Prostate gland (tissue), 2 donors: Measurements from ENCODE around the gene DYNC1I1. TPM values are rescaled to one million over a fixed set of nuclear protein-coding genes. Genes with fewer than 3 reads are reported as not detected.

ENCODE experiments used
- DNase-seq: peaks from one replicate; pipeline ENCODE4 v3.0.0-alpha.2; 2019; ENCODE audit warnings: low spot score
- H3K27ac ChIP-seq, 2 donors: fragments of 200-600 bp; sonication (generic); 2 replicates each; pipeline ENCODE4 v1.5.1; 2017 to 2019
- H3K27me3 ChIP-seq: fragments of 200-600 bp; sonication (generic); replicated peaks from 2 replicates; pipeline ENCODE4 v1.5.1; 2019; ENCODE audit not compliant: insufficient read depth
- H3K36me3 ChIP-seq, 2 donors: fragments of 200-600 bp; sonication (generic); 1 replicate in 1 of 2; 2 replicates in 1 of 2; pipeline versions ENCODE4 v1.5.1 to v1.8.1; 2017 to 2019
- H3K4me1 ChIP-seq: fragments of 200-600 bp; sonication (generic); replicated peaks from 2 replicates; pipeline ENCODE4 v1.5.1; 2019
- H3K4me3 ChIP-seq, 2 donors: fragments of 200-600 bp; sonication (generic); 2 replicates each; pipeline ENCODE4 v1.5.1; 2017 to 2019
- H3K9me3 ChIP-seq: fragments of 200-600 bp; sonication (generic); 2 replicates; pipeline ENCODE4 v1.5.1; 2017
- POLR2A ChIP-seq: fragments of 450-650 bp; IDR thresholded peaks from one replicate; pipeline ENCODE4 v1.6.1; 2016; ENCODE audit warnings: antibody characterized with exemption, mild to moderate bottlenecking
- POLR2AphosphoS5 ChIP-seq: sonication (generic); formaldehyde crosslinking; IDR thresholded peaks from one replicate; pipeline ENCODE4 v1.6.1; 2017; ENCODE audit warnings: antibody characterized with exemption
- WGBS: methylation state at CpG from one replicate; pipeline ENCODE4 v1.1.5; 2018; 5-methylcytosine and 5-hydroxymethylcytosine counted together
- intact Hi-C: fragments of 100-400 bp; cut with DNase I; formaldehyde crosslinking; loops from one replicate; pipeline ENCODE4 v1.14.2; 2022
- total RNA-seq, 2 donors: library from RNA; depleted of rRNA; stranded (reverse); fragments of >200 nt; gene quantifications; one replicate each; pipeline ENCODE4 v1.1.0, GENCODE V29; 2016
- TF ChIP-seq, protein P1 (sequence below), 4 experiments: fragments of 200-600 bp in 2 of 4; fragments of 450-650 bp in 2 of 4; sonication (generic) in 2 of 4; IDR thresholded peaks; 1 replicate in 3 of 4; 2 replicates in 1 of 4; pipeline ENCODE4 v1.5.1; 2016 to 2019; ENCODE audit warnings: antibody characterized with exemption in 4 of 4, mild to moderate bottlenecking in 2 of 4, moderate library complexity in 2 of 4

The DYNC1I1 gene
- total RNA-seq, 2 donors from 2014 or later, result 4.4 to 5.1 TPM

DNA sequence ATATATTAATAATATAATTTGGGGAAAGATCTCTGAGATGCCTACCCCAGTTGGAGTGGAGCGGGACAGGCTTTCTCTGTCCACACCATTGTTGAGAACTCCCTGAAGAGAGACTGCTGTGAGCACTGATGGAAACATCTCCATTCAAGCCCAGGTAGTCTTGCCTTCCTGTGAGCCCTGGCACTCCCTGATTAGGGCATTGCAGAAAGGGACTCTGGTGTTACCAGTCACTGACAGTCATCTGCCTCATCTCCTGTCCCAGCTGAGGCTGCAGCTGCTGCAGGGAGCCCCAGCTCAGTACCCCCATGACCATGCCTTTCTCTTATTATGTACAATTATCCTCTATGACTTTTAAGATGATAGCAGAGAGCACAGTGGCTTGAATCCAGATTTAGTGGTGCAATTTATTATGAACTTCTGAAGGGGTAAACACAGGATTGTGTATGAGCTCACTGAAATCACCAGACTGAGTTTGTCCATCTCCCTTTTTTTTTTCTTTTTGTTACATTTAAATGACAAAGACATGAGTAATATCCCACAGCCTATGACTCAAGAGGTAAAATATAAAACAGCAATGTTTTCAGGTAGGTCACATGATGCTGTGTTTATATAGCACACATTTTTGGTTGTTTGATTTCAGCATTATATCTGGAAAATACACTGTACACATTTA is 312.7 kb downstream of the DYNC1I1 start:
- no peak for DNase-seq
- H3K27ac ChIP-seq, result no peak overlapping the region
- WGBS, result 92% methylated on average over 1 of the region's 1 CpG
- TF ChIP-seq, protein P1, sequence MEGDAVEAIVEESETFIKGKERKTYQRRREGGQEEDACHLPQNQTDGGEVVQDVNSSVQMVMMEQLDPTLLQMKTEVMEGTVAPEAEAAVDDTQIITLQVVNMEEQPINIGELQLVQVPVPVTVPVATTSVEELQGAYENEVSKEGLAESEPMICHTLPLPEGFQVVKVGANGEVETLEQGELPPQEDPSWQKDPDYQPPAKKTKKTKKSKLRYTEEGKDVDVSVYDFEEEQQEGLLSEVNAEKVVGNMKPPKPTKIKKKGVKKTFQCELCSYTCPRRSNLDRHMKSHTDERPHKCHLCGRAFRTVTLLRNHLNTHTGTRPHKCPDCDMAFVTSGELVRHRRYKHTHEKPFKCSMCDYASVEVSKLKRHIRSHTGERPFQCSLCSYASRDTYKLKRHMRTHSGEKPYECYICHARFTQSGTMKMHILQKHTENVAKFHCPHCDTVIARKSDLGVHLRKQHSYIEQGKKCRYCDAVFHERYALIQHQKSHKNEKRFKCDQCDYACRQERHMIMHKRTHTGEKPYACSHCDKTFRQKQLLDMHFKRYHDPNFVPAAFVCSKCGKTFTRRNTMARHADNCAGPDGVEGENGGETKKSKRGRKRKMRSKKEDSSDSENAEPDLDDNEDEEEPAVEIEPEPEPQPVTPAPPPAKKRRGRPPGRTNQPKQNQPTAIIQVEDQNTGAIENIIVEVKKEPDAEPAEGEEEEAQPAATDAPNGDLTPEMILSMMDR (IDR thresholded peaks at IDR 0.05), result no peak
- TF ChIP-seq POLR2A, result no peak
- TF ChIP-seq POLR2AphosphoS5, result no peak
- H3K36me3 ChIP-seq, result no peaks in the 10 kb centered on the region
- intact Hi-C loops, result no loop called here
- H3K9me3 ChIP-seq, result no peaks in the 10 kb centered on the region
- H3K27me3 ChIP-seq, result no peaks in the 10 kb centered on the region
- no peak overlapping the region for H3K4me3 ChIP-seq
- H3K4me1 ChIP-seq, result no peaks in the 10 kb centered on the region

DNA sequence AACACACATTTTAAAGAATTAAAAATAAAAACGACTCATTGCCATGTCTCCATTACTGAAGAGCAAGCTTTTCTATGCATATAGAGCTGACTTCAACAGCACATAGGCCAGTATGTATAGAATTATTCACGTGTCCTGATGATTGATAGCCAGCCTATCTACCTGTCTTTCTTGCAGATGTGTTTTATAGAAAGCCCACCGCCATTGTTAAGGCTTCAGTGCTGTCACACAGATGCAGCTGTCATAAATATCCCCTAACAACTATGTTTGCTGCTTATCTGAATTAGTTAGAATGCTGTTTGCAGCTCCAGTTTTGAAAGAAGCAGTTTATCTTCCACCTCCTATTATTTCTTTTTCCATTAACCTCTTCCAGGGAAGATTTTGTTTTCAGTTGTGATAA is 313.6 kb downstream of the DYNC1I1 start:
- no peak overlapping the region for H3K4me3 ChIP-seq
- H3K9me3 ChIP-seq, result no peaks in the 10 kb centered on the region
- H3K27me3 ChIP-seq, result no peaks in the 10 kb centered on the region
- no peaks in the 10 kb centered on the region for H3K4me1 ChIP-seq
- TF ChIP-seq, protein P1 (IDR thresholded peaks at IDR 0.05), result no peak
- TF ChIP-seq POLR2AphosphoS5 (no peak), POLR2A (no peak)
- 63% methylated on average over 3 of the region's 3 CpGs for WGBS
- no peaks in the 10 kb centered on the region for H3K36me3 ChIP-seq
- DNase-seq, result no peak
- no peak overlapping the region for H3K27ac ChIP-seq
- intact Hi-C loops, result no loop called here

DNA sequence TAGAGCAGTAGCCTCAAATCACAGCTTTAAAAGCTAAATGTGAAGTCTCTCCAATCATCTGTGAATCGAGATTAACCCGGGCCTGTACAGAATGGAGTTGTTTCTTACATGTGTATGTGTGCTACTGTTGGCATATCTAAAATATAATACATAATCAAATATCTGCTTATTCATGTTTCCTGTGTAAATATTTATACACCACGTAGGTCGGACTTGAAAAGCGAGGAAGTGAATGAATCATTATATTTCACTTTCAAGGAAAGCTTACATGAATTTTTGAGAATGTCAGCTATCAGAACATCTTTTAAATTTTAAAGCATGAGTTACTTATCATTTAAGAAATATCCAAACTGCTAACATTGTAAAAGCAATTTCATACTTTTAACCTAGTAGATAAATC is 316.2 kb downstream of the DYNC1I1 start:
- Histone ChIP-seq H3K4me1 (no peaks in the 10 kb centered on the region), H3K27me3 (no peaks in the 10 kb centered on the region), H3K4me3 (no peak overlapping the region), H3K36me3 (no peaks in the 10 kb centered on the region), H3K9me3 (no peaks in the 10 kb centered on the region), H3K27ac (no peak overlapping the region)
- no peak for DNase-seq
- 72% methylated on average over 5 of the region's 5 CpGs for WGBS
- intact Hi-C loops, result no loop called here
- TF ChIP-seq, protein P1 (IDR thresholded peaks at IDR 0.05), result no peak
- no peak for TF ChIP-seq POLR2AphosphoS5
- TF ChIP-seq POLR2A, result no peak

DNA sequence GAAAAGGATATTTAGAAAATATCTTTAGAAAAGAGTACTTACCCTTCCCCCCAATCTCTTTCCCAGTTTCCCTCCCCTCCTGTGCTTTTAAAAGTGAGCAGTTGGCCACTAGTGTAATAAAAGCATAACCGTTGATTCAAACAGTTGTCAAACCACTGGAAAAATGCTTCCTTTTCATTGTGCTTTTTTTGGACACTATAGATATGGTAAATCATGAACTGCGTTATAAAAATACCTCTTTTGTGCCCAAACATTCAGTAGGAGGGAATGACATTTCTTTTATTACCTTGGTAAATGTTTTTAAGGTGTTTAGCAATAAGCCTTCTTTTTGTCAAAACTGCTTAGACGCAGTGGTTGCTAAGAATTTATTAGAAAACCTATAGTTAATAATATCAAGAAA is 317.2 kb downstream of the DYNC1I1 start:
- no peak for DNase-seq
- no peaks in the 10 kb centered on the region for H3K9me3 ChIP-seq
- WGBS, result 38% methylated on average over 3 of the region's 3 CpGs
- H3K27me3 ChIP-seq, result no peaks in the 10 kb centered on the region
- no peak overlapping the region for H3K4me3 ChIP-seq
- no peaks in the 10 kb centered on the region for H3K4me1 ChIP-seq
- no peaks in the 10 kb centered on the region for H3K36me3 ChIP-seq
- TF ChIP-seq POLR2A (no peak), POLR2AphosphoS5 (no peak)
- TF ChIP-seq, protein P1 (IDR thresholded peaks at IDR 0.05), result no peak
- H3K27ac ChIP-seq, result no peak overlapping the region
- intact Hi-C loops, result no loop called here

DNA sequence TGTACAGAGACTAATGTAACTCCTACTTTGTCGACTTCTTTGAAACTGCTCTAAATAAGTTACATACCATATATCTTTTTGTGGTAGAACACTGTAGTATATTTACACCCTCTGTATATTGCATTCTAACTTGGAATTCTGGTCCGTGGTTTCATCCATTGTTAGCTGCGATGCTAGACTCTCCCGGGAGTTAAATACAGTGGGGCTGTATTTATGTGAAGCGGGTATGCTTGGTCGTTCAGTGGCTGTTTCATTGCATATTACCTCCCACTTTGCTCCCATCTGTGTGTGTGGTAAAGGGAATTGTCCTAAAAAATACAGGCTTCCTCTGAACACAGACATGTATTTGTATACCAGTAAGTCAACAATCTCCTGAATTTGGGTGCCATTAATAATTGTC is 318.4 kb downstream of the DYNC1I1 start:
- no peaks in the 10 kb centered on the region for H3K4me1 ChIP-seq
- 76% methylated on average over 6 of the region's 6 CpGs for WGBS
- H3K9me3 ChIP-seq, result no peaks in the 10 kb centered on the region
- no peaks in the 10 kb centered on the region for H3K36me3 ChIP-seq
- no peak for TF ChIP-seq POLR2A
- TF ChIP-seq POLR2AphosphoS5, result no peak
- TF ChIP-seq, protein P1 (IDR thresholded peaks at IDR 0.05), result no peak
- no peak overlapping the region for H3K4me3 ChIP-seq
- intact Hi-C loops, result no loop called here
- H3K27me3 ChIP-seq, result no peaks in the 10 kb centered on the region
- no peak overlapping the region for H3K27ac ChIP-seq
- DNase-seq, result no peak
